ENCODE data around the gene SNAI3. TPM values are rescaled to one million over a fixed set of nuclear protein-coding genes. Genes with fewer than 3 reads are reported as not detected.

The SNAI3 gene
- total and polyA plus RNA-seq, 2 donors (not counting 1 experiment from before 2014, with no cell fraction given) = 6.5 to 8.8 TPM

- Histone ChIP-seq H3K9ac (ENCODE audit: low read length) (no peak overlapping the region), H3K79me2 (ENCODE audit: control insufficient read depth, insufficient read depth, low read length) (peaks cover 42% of the 10 kb centered on the region), H4K20me1 (ENCODE audit: control insufficient read depth, insufficient read depth, low read length, poor library complexity, severe bottlenecking) (peaks cover 26% of the 10 kb centered on the region), H3K36me3 (replicated peaks in 1 of 2; ENCODE audit: control extremely low read depth in 1 of 2, control insufficient read depth in 1 of 2, extremely low read depth in 1 of 2, insufficient read depth in 2 of 2, low read length in 1 of 2) (peaks cover 0 to 23% of the 10 kb centered on the region in 2 experiments), H2AFZ (ENCODE audit: insufficient read depth, low read depth, low read length, poor library complexity, severe bottlenecking) (no peak overlapping the region), H3K4me3 (ENCODE audit: control extremely low read depth in 1 of 5, extremely low read depth in 1 of 5, insufficient read depth in 1 of 5, low read depth in 2 of 5, low read length in 4 of 5) (no peak overlapping the region), H3K4me1 (ENCODE audit: control insufficient read depth in 2 of 2, insufficient read depth in 2 of 2, low read length in 2 of 2) (peaks cover 8 to 12% of the 10 kb centered on the region in 2 donors), H3K9me3 (ENCODE audit: control extremely low read depth in 1 of 3, control insufficient read depth in 2 of 3, insufficient read depth in 1 of 3, low read length in 2 of 3) (no peaks in the 10 kb centered on the region), H3K27me3 (replicated peaks in 1 of 4; ENCODE audit: control extremely low read depth in 1 of 4, control insufficient read depth in 3 of 4, insufficient read depth in 4 of 4, low read length in 3 of 4) (no peaks in the 10 kb centered on the region), H3K4me2 (replicated peaks; ENCODE audit: low read depth, low read length, poor library complexity, severe bottlenecking) (no peak overlapping the region), H3K27ac (ENCODE audit: low read length in 2 of 2) (no peak overlapping the region)
- no peak for DNase-seq
- intact Hi-C loops (cut with micrococcal nuclease) = no loop called here
- no peak for TF ChIP-seq EZH2 (IDR thresholded peaks at IDR 0.05; ENCODE audit: borderline replicate concordance, insufficient read depth, low read depth, low read length, poor library complexity, severe bottlenecking)
- no peak for TF ChIP-seq CTCF (IDR thresholded peaks at IDR 0.05)
- ChIA-PET CTCF (no interaction called here), POLR2A (interaction anchor here (0.6 kb wide), 1 partner anchor 901 kb away, joined by 3 read pairs; no protein-coding TSS in a partner anchor)
- WGBS (ENCODE audit: insufficient coverage) = 81% methylated on average over 11 of the region's 16 CpGs
- ATAC-seq (ENCODE audit: low read depth) = no peak
- H3K9me3 Mint-ChIP-seq (ENCODE audit: insufficient read depth) = no peaks in the 10 kb centered on the region
- no peak overlapping the region for H3K27ac Mint-ChIP-seq
- H3K27me3 Mint-ChIP-seq = no peaks in the 10 kb centered on the region
- no peak overlapping the region for H3K4me3 Mint-ChIP-seq
- peaks cover 9% of the 10 kb centered on the region for H3K4me1 Mint-ChIP-seq
Measured at GRCh38 chr16:88710556-88710955, 24.2 kb upstream of the SNAI3 start.

GRCh38 chr16:88706965-88707826 is 20.9 kb upstream of the SNAI3 start:
- H3K27me3 Mint-ChIP-seq = no peaks in the 10 kb centered on the region
- no peaks in the 10 kb centered on the region for H3K9me3 Mint-ChIP-seq (ENCODE audit: insufficient read depth)
- DNase-seq (no peak), ATAC-seq (ENCODE audit: low read depth) (no peak)
- H4K20me1 ChIP-seq (ENCODE audit: control insufficient read depth, insufficient read depth, low read length, poor library complexity, severe bottlenecking) = peaks cover 8% of the 10 kb centered on the region
- ChIA-PET POLR2A (no interaction called here), CTCF (interaction anchor here (0.9 to 2.6 kb wide), 5 partner anchors 10 to 460 kb away, joined by 3 to 8 read pairs (median 5); no protein-coding TSS in a partner anchor)
- H3K36me3 ChIP-seq (replicated peaks in 1 of 2; ENCODE audit: control extremely low read depth in 1 of 2, control insufficient read depth in 1 of 2, extremely low read depth in 1 of 2, insufficient read depth in 2 of 2, low read length in 1 of 2) = peaks cover 0 to 3% of the 10 kb centered on the region in 2 experiments
- peaks cover 40 to 45% of the 10 kb centered on the region in 2 donors for H3K4me1 ChIP-seq (ENCODE audit: control insufficient read depth in 2 of 2, insufficient read depth in 2 of 2, low read length in 2 of 2)
- peak overlapping the region; percentile 85 for H3K4me3 Mint-ChIP-seq
- peak overlapping the region; percentile 71 to 95 (median 80) for H3K4me3 ChIP-seq (ENCODE audit: control extremely low read depth in 1 of 5, extremely low read depth in 1 of 5, insufficient read depth in 1 of 5, low read depth in 2 of 5, low read length in 4 of 5)
- 53% methylated on average over 12 of the region's 17 CpGs for WGBS (ENCODE audit: insufficient coverage)
- peak overlapping the region; percentile 94 for H2AFZ ChIP-seq (ENCODE audit: insufficient read depth, low read depth, low read length, poor library complexity, severe bottlenecking)
- H3K27me3 ChIP-seq (replicated peaks in 1 of 4; ENCODE audit: control extremely low read depth in 1 of 4, control insufficient read depth in 3 of 4, insufficient read depth in 4 of 4, low read length in 3 of 4) = no peaks in the 10 kb centered on the region
- peak overlapping the region; percentile 92 for H3K9ac ChIP-seq (ENCODE audit: low read length)
- peak overlapping the region; percentile 62 to 84 for H3K27ac ChIP-seq (ENCODE audit: low read length in 2 of 2)
- H3K79me2 ChIP-seq (ENCODE audit: control insufficient read depth, insufficient read depth, low read length) = peaks cover 55% of the 10 kb centered on the region
- H3K9me3 ChIP-seq (ENCODE audit: control extremely low read depth in 1 of 3, control insufficient read depth in 2 of 3, insufficient read depth in 1 of 3, low read length in 2 of 3) = no peaks in the 10 kb centered on the region
- intact Hi-C loops (cut with micrococcal nuclease) = loop anchor here (1.0 kb wide), 4 partner anchors 21 to 56 kb away; partner anchors contain the start of genes CYBA, MVD and SNAI3
- no peak for TF ChIP-seq CTCF (IDR thresholded peaks at IDR 0.05)
- TF ChIP-seq EZH2 (IDR thresholded peaks at IDR 0.05; ENCODE audit: borderline replicate concordance, insufficient read depth, low read depth, low read length, poor library complexity, severe bottlenecking) = no peak
- H3K4me1 Mint-ChIP-seq = peaks cover 40% of the 10 kb centered on the region
- H3K4me2 ChIP-seq (replicated peaks; ENCODE audit: low read depth, low read length, poor library complexity, severe bottlenecking) = peak overlapping the region; percentile 98
- H3K27ac Mint-ChIP-seq = peak overlapping the region; percentile 84

Data from B cell (primary cell).